ENCODE results near the gene TUBA3E. TPM values are rescaled to one million over a fixed set of nuclear protein-coding genes. Genes with fewer than 3 reads are reported as not detected.
"Not testable (repeated sequence)": the region's sequence is repeated elsewhere in the genome, so short reads cannot be mapped to it uniquely, and the experiment has no call there.

TUBA3E gene
- total RNA-seq, 1 donor from 2014 or later = not detected

DNA sequence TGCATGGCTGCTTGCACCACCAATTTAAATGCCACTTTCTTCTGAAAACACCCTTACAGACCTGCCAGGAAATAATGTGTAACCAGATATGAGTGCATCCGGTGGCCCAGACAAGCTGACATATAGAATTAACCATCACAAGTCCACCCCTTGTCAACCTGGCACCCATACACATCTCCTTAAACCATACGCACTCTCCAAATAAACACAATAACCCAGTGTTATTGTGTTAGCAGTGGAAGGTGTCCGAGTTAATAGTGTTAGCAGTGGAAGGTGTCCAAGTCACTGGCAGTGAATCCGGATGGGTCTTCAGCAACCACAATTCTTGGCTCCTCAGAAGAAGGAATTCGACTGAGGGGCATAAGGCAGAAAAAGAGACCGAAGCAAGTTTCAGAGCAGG, 49.7 kb downstream of the TUBA3E start:
- DNase-seq (ENCODE audit: low spot score) = not testable (repeated sequence)

DNA sequence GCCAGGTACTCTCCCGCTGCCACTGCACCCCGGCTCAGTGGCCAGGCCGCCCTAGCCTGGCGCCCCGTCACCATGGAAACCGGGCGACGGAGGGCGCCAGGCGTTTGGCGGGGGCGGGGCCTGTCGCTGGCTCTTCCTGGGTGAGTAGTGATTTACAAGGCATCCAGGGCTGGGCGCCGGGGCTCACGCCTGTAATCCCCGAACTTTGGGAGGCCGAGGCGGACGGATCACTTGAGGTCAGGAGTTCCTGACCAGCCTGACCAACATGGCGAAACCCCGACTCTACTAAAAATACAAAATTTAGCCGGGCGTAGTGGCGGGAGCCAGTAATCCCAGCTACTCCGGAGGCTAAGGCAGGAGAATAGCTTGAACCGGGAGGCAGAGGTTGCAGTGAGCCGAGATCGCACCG, 53.2 kb downstream of the TUBA3E start, which contains the start of gene CCDC74B:
Gene CCDC74B (minus strand): TSS at position 107 of the 409 bp plus-strand sequence. CDS start 116 bp downstream, outside the sequence.
- peak; percentile 84 for DNase-seq (ENCODE audit: low spot score)

DNA sequence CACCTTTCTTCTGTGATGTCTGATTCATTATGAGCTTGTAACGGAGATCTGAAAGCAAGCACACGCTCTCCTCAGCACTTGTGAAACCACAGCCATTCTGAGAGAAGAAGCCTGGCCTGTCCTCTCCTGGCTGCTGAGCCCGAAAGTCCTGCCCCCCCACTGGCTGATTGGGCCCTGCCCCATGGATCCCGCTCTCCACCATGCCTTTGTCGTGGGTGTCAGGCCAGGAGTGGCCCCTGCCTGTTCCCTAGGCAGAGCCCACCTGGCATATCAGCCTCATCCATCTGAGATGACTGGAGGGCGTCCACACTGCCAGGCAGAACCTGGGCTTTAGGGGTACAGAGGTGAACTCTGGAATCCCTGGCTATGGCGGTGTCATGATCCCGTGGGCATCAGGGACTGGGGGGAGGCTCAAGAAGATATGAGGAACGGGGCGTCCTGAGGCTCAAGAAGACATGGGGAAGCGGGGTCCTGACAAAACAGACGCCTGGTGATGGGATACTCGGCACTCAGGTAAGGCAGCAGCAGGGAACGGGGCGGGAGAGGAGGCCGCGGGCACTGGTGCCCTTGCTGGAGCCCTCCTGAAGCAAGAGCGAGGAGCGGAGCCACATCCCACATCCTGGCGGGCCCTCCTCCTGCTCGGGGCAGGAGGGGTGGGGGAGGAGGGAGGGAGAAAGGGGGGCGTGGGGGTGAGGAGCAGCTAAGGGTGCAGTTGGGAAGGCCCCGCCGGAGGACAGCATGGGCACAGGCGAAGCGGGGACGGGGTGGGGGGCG, 54.8 kb downstream of the TUBA3E start:
- peak; percentile 51 for DNase-seq (ENCODE audit: low spot score)

DNA sequence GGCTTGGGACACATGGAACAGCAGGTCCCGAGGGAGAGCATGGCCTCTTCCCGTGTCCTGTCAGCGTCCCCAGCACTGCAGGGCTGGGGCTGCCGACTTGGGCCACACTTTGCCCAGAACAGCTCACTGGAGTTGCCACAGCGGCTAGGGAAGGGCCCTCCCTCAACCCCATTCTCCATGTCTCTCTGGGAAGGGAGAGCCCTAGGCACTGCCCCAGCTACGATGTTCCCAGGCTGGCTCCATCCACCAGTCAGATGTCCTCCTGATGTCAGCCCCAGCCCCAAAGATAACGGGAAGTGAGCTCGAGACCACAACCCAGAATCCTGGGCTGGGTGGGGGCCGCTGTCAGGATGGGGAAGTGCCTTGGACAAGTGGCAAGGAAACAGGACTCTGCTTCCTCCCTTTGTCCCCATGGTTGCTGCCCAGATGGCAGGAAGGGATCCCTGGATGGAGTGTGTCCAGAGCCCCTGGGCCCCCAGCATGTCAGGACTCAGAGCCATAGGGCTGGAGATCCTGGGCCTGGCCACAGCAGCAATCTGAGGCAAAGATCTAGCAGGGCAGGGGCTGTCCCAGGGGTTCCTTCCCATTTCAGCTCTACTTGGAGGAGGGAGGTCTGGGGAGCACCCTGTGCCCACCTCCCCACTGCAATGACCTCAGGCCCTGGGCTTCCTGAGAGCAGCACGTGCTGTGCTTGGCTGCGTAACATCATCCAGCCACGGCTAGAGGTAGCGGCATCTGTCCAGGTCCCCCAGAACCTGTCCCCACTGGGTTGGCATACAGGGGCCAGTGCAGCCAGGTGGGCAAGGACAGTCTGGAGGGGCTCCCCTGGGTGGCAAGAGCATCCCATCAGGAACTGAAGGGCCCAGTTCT, 55.6 kb downstream of the TUBA3E start:
- peak; percentile 69 for DNase-seq (ENCODE audit: low spot score)

Other genes with a start within 250 kb of the TUBA3E start
- not detected for gene RAB6C, start 218.8 kb downstream of the TUBA3E start, total RNA-seq
- not detected for gene POTEF, start 69.2 kb downstream of the TUBA3E start, total RNA-seq
- gene CCDC74B, start 53.3 kb downstream of the TUBA3E start, total RNA-seq = 0.64 TPM
- 32.7 TPM for gene SMPD4, start 16.8 kb downstream of the TUBA3E start, total RNA-seq
- gene MZT2B, start 16.2 kb downstream of the TUBA3E start, total RNA-seq = 132 TPM
- 104 TPM for gene IMP4, start 144.5 kb upstream of the TUBA3E start, total RNA-seq
- 52.2 TPM for gene PTPN18, start 157.6 kb upstream of the TUBA3E start, total RNA-seq

All from mesenteric fat pad (tissue), 1 donor.